Loucy (cell line): ENCODE results near the gene TRMT61B.

Experiments used
- H2AFZ ChIP-seq: fragments of 200-600 bp; sonication (generic); 2 replicates; pipeline ENCODE4 v1.6.0; 2016; ENCODE audit warnings: antibody characterized with exemption, mild to moderate bottlenecking, low read length, moderate library complexity
- H3F3A ChIP-seq: fragments of 200-600 bp; 2 replicates; pipeline ENCODE4 v1.6.0; 2016; ENCODE audit warnings: antibody characterized with exemption, low read depth, mild to moderate bottlenecking
- H3K27me3 ChIP-seq: fragments of 200-600 bp; sonication (generic); 2 replicates; pipeline ENCODE4 v1.6.1; 2014; ENCODE audit warnings: low read length, mild to moderate bottlenecking; ENCODE audit not compliant: insufficient read depth, poor library complexity, severe bottlenecking
- H3K36me3 ChIP-seq: fragments of 200-600 bp; sonication (generic); 2 replicates; pipeline ENCODE4 v1.6.1; 2016; ENCODE audit warnings: low read length; ENCODE audit not compliant: insufficient read depth
- H3K4me1 ChIP-seq: fragments of 200-600 bp; sonication (generic); 2 replicates; pipeline ENCODE4 v1.5.1; 2014; ENCODE audit warnings: low read length, mild to moderate bottlenecking; ENCODE audit not compliant: insufficient read depth, poor library complexity, severe bottlenecking
- H3K4me2 ChIP-seq: fragments of 200-600 bp; sonication (generic); 2 replicates; pipeline ENCODE4 v1.6.0; 2014; ENCODE audit warnings: antibody characterized with exemption, low read length, low read depth, mild to moderate bottlenecking; ENCODE audit not compliant: poor library complexity, severe bottlenecking
- H3K4me3 ChIP-seq: fragments of 200-600 bp; sonication (generic); 2 replicates; pipeline ENCODE4 v1.5.1; 2014; ENCODE audit warnings: low read length, mild to moderate bottlenecking, mixed read lengths; ENCODE audit not compliant: poor library complexity, severe bottlenecking
- H3K79me2 ChIP-seq: fragments of 200-600 bp; sonication (generic); 2 replicates; pipeline ENCODE4 v1.6.1; 2014; ENCODE audit warnings: low read length; ENCODE audit not compliant: insufficient read depth
- H3K9ac ChIP-seq: fragments of 200-600 bp; sonication (generic); 2 replicates; pipeline ENCODE4 v1.6.0; 2014; ENCODE audit warnings: mild to moderate bottlenecking, low read depth, low read length, moderate library complexity; ENCODE audit not compliant: poor library complexity, severe bottlenecking
- H3K9me2 ChIP-seq: fragments of 200-600 bp; sonication (generic); replicated peaks from 2 replicates; pipeline ENCODE4 v1.6.1; 2016; ENCODE audit warnings: low read depth, low read length, mixed read lengths
- H3K9me3 ChIP-seq: fragments of 200-600 bp; sonication (generic); 2 replicates; pipeline ENCODE4 v1.6.1; 2014; ENCODE audit warnings: mild to moderate bottlenecking, antibody characterized with exemption, low read length, low read depth; ENCODE audit not compliant: insufficient read depth
- H4K20me1 ChIP-seq: fragments of 200-600 bp; sonication (generic); 2 replicates; pipeline ENCODE4 v1.6.0; 2014; ENCODE audit warnings: antibody characterized with exemption, low read length, mild to moderate bottlenecking; ENCODE audit not compliant: insufficient read depth, poor library complexity, severe bottlenecking
- EZH2phosphoT487 ChIP-seq: fragments of 200-600 bp; IDR thresholded peaks from 2 replicates; pipeline ENCODE4 v1.6.1; 2018; ENCODE audit warnings: antibody characterized with exemption, mild to moderate bottlenecking, moderate library complexity, borderline replicate concordance
- TF ChIP-seq, protein P1 (sequence below): fragments of 200-600 bp; sonication (generic); conservative IDR thresholded peaks from 2 replicates; pipeline ENCODE4 v1.5.1; 2014; ENCODE audit warnings: mild to moderate bottlenecking, antibody characterized with exemption, low read length

Gene TRMT61B

GRCh38 chr2:28871620-28872019, 1.5 kb upstream of the TRMT61B start:
- TF ChIP-seq, protein P1, sequence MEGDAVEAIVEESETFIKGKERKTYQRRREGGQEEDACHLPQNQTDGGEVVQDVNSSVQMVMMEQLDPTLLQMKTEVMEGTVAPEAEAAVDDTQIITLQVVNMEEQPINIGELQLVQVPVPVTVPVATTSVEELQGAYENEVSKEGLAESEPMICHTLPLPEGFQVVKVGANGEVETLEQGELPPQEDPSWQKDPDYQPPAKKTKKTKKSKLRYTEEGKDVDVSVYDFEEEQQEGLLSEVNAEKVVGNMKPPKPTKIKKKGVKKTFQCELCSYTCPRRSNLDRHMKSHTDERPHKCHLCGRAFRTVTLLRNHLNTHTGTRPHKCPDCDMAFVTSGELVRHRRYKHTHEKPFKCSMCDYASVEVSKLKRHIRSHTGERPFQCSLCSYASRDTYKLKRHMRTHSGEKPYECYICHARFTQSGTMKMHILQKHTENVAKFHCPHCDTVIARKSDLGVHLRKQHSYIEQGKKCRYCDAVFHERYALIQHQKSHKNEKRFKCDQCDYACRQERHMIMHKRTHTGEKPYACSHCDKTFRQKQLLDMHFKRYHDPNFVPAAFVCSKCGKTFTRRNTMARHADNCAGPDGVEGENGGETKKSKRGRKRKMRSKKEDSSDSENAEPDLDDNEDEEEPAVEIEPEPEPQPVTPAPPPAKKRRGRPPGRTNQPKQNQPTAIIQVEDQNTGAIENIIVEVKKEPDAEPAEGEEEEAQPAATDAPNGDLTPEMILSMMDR: no peak
- TF ChIP-seq EZH2phosphoT487: no peak
- H3K36me3 ChIP-seq: no peaks in the 10 kb centered on the region
- peaks cover 9% of the 10 kb centered on the region for H4K20me1 ChIP-seq
- no peak overlapping the region for H3K4me2 ChIP-seq
- H3F3A ChIP-seq: no peaks in the 10 kb centered on the region
- peaks cover 38% of the 10 kb centered on the region for H3K79me2 ChIP-seq
- no peaks in the 10 kb centered on the region for H3K9me3 ChIP-seq
- H3K27me3 ChIP-seq: no peaks in the 10 kb centered on the region
- no peak overlapping the region for H3K9ac ChIP-seq
- H3K9me2 ChIP-seq: no peaks in the 10 kb centered on the region
- H3K4me3 ChIP-seq: no peak overlapping the region
- H3K4me1 ChIP-seq: peaks cover 15% of the 10 kb centered on the region
- no peak overlapping the region for H2AFZ ChIP-seq

- Histone ChIP-seq H3K4me3 (peak overlapping the region; percentile 89), H3K79me2 (peaks cover 47% of the 10 kb centered on the region), H3K27me3 (no peaks in the 10 kb centered on the region), H3K9ac (peak overlapping the region; percentile 83), H4K20me1 (peaks cover 9% of the 10 kb centered on the region), H3K9me2 (no peaks in the 10 kb centered on the region), H3K9me3 (no peaks in the 10 kb centered on the region), H3K4me2 (peak overlapping the region; percentile 83), H3F3A (no peaks in the 10 kb centered on the region), H3K4me1 (peaks cover 20% of the 10 kb centered on the region), H2AFZ (peak overlapping the region; percentile 90), H3K36me3 (no peaks in the 10 kb centered on the region)
- TF ChIP-seq, protein P1: no peak
- TF ChIP-seq EZH2phosphoT487: no peak
These were observed 489 bp downstream of the TRMT61B start for GRCh38 chr2:28869494-28870145.

- no peaks in the 10 kb centered on the region for H3K9me2 ChIP-seq
- peak overlapping the region; percentile 83 for H3K4me2 ChIP-seq
- H4K20me1 ChIP-seq: peaks cover 9% of the 10 kb centered on the region
- no peaks in the 10 kb centered on the region for H3K9me3 ChIP-seq
- H3K4me1 ChIP-seq: peaks cover 26% of the 10 kb centered on the region
- H3K79me2 ChIP-seq: peaks cover 47% of the 10 kb centered on the region
- TF ChIP-seq, protein P1: no peak
- TF ChIP-seq EZH2phosphoT487: no peak
- no peaks in the 10 kb centered on the region for H3F3A ChIP-seq
- no peaks in the 10 kb centered on the region for H3K36me3 ChIP-seq
- no peaks in the 10 kb centered on the region for H3K27me3 ChIP-seq
- peak overlapping the region; percentile 83 for H3K9ac ChIP-seq
- H2AFZ ChIP-seq: no peak overlapping the region
- peak overlapping the region; percentile 89 for H3K4me3 ChIP-seq
These were observed 1.5 kb downstream of the TRMT61B start for GRCh38 chr2:28868611-28869010.
